Colonic mucosa (tissue), 4 donors: ENCODE measurements around the gene DDAH1. TPM values are rescaled to one million over a fixed set of nuclear protein-coding genes. Genes with fewer than 3 reads are reported as not detected.
A peak's percentile ranks its signal among the peaks of the same experiment; 100 is the strongest.

ENCODE experiments used
- DNase-seq: peaks from one replicate; pipeline ENCODE4 v3.0.0-alpha.2; 2020
- H3K27ac ChIP-seq: fragments of 200-600 bp; one replicate; pipeline ENCODE4 v1.8.0; 2021
- H3K27me3 ChIP-seq: fragments of 200-600 bp; one replicate; pipeline ENCODE4 v1.8.0; 2021
- H3K36me3 ChIP-seq: fragments of 200-600 bp; one replicate; pipeline ENCODE4 v1.8.0; 2021
- H3K4me1 ChIP-seq: fragments of 200-600 bp; one replicate; pipeline ENCODE4 v1.8.0; 2021; ENCODE audit warnings: mild to moderate bottlenecking
- H3K4me3 ChIP-seq: fragments of 200-600 bp; one replicate; pipeline ENCODE4 v1.8.0; 2021
- H3K9ac ChIP-seq, 2 donors: one replicate each; pipeline ENCODE4 v1.7.0; 2013; ENCODE audit warnings: control low read depth in 2 of 2, low read depth in 2 of 2, low read length in 2 of 2
- H3K9me3 ChIP-seq: fragments of 200-600 bp; one replicate; pipeline ENCODE4 v1.8.0; 2021
- intact Hi-C: fragments of 100-400 bp; cut with DNase I; formaldehyde crosslinking; loops from one replicate; pipeline ENCODE4 v1.14.1; 2022
- total RNA-seq, 2 donors: library from RNA; stranded (reverse); fragmentation: NEBNext Ultra II Directional in 1 of 2; extraction: Animal tissue kit (Norgen Biotek cat#: 25700) in 1 of 2; gene quantifications; one replicate each; pipeline ENCODE4 v1.2.1, GENCODE V29; 2021
- TF ChIP-seq, protein P1 (sequence below): fragments of 200-600 bp; IDR thresholded peaks from one replicate; pipeline ENCODE4 v1.8.0; 2022; ENCODE audit warnings: antibody characterized with exemption, mild to moderate bottlenecking
- donor health status: healthy.
- donor health status: DM: no; HTN: no; CAD: no.
- donor health status: DM: no; HTN: no; CAD: no.

DDAH1 gene
- total RNA-seq, 2 donors from 2014 or later = 130 to 144 TPM

DNA sequence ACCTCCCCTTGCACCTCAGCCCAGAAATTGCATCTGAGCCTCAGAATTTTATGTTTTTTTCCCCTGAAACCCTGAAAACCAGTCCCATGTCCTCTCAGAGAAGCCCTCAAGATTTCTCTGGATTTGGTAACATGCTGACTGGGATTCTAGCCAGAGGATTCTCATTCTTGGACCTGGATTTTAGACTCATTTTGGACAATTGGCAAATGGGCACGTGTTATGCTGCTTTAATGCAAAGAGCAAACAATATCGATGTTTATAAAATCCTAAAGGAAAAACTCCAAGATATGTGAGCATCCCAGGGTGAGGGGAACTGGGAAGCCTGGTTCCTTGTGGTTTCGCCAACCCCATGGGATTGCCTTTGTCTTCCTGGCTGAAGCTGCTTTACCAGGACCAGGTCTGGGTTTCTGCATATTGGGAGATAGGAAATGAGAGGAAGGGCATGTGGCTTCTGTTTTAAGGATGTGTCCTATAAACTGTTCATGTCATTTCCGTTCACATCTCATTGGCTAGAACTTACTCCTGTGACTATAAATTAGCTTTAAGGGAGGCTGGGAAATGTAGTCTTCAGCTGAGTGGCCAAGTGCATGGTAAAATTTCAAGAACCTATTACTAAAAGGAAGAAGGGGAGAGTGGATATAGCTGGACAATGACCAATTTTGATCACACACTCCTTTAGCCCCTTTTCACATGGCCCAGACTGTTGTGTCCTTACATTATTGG, 161.4 kb downstream of the DDAH1 start:
- Histone ChIP-seq H3K27me3 (no peaks in the 10 kb centered on the region), H3K9me3 (no peaks in the 10 kb centered on the region), H3K27ac (no peak overlapping the region), H3K36me3 (no peaks in the 10 kb centered on the region), H3K4me1 (peaks cover under 1% of the 10 kb centered on the region), H3K4me3 (no peak overlapping the region), H3K9ac (no peak overlapping the region)
- TF ChIP-seq, protein P1, sequence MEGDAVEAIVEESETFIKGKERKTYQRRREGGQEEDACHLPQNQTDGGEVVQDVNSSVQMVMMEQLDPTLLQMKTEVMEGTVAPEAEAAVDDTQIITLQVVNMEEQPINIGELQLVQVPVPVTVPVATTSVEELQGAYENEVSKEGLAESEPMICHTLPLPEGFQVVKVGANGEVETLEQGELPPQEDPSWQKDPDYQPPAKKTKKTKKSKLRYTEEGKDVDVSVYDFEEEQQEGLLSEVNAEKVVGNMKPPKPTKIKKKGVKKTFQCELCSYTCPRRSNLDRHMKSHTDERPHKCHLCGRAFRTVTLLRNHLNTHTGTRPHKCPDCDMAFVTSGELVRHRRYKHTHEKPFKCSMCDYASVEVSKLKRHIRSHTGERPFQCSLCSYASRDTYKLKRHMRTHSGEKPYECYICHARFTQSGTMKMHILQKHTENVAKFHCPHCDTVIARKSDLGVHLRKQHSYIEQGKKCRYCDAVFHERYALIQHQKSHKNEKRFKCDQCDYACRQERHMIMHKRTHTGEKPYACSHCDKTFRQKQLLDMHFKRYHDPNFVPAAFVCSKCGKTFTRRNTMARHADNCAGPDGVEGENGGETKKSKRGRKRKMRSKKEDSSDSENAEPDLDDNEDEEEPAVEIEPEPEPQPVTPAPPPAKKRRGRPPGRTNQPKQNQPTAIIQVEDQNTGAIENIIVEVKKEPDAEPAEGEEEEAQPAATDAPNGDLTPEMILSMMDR = no peak
- intact Hi-C loops = no loop called here
- no peak for DNase-seq

DNA sequence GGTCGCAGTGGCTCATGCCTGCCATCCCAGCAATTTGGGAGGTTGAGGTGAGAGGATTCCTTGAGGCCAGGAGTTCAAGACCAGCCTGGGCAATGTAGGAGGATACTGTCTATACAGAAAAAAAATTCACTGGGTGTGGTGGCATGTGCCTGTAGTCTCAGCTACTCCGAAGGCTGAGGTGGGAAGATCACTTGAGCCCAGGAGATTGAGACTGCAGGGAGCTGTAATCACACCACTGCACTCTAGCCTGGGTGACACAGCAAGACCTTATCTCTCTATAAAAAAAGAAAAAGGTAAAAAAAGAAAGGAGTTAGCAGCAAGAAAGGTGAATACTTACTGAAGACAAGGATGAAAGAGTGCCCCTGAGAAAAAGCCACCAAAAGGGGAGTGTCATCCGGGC, 164.8 kb downstream of the DDAH1 start:
- Histone ChIP-seq H3K27me3 (no peaks in the 10 kb centered on the region), H3K4me1 (peaks cover 6% of the 10 kb centered on the region), H3K9me3 (no peaks in the 10 kb centered on the region), H3K27ac (no peak overlapping the region), H3K4me3 (no peak overlapping the region), H3K36me3 (no peaks in the 10 kb centered on the region), H3K9ac (no peak overlapping the region)
- TF ChIP-seq, protein P1 = no peak
- no peak for DNase-seq
- intact Hi-C loops = no loop called here

DNA sequence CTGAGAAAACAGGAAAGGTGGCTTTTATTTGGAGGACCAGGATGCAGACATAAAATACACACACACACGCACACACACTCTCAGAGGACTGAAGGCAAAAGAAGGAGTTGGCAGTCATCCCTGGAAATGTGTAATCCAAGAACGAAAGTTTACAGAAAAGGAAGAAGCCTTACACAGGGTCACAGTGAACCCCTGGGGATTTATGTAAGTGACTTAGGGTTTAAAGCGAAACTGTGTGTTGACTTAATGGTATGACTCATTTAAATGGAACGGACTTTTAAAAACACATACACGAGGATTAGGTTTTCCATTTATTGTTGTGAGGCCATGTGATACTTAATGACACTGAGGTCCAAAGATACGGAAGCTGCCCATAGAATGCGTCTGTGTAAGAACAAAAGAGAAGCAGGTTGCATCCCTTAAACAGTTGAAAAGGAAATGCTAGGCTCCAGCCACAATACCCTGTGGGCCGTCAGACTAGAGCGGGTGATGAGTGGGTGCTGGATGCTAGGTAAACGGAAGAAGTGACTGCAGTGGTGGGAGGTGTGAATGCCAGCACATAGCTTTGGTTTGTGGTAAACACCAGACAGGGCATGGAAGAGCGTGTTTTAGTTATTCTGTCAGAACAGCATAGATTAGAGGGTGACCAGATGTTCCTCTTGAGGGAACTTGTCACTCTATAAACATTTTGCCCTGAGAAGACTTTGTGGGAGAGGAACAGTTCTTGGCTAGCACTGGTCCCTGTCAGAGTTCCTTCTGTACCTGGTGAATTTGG, 166.9 kb downstream of the DDAH1 start:
- peak overlapping the region in 1 of 2 donors; percentile 16 for H3K9ac ChIP-seq
- TF ChIP-seq, protein P1 = no peak
- peaks cover 6% of the 10 kb centered on the region for H3K4me1 ChIP-seq
- H3K27me3 ChIP-seq = no peaks in the 10 kb centered on the region
- H3K27ac ChIP-seq = peak overlapping the region; percentile 66
- H3K4me3 ChIP-seq = no peak overlapping the region
- intact Hi-C loops = no loop called here
- no peaks in the 10 kb centered on the region for H3K9me3 ChIP-seq
- peak; percentile 67 for DNase-seq
- H3K36me3 ChIP-seq = no peaks in the 10 kb centered on the region

DNA sequence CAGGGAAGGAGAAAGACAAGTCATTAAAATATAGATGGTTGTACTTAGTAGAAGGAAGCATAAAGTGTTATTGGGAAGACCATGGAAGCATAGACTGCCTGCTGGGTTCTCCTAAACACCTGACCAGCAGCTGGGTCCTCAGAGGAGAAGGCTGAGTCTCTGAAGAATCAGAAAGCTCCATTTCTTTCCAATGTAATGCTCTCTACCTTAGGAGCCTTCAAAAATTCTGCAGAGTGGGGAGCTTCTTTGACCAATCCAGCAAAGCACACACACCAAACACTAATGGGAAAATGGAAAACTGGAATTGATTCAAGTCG, 167.5 kb downstream of the DDAH1 start:
- H3K27me3 ChIP-seq = no peaks in the 10 kb centered on the region
- no peak overlapping the region for H3K4me3 ChIP-seq
- no peak overlapping the region for H3K9ac ChIP-seq
- H3K9me3 ChIP-seq = no peaks in the 10 kb centered on the region
- H3K4me1 ChIP-seq = peaks cover 6% of the 10 kb centered on the region
- peak overlapping the region; percentile 66 for H3K27ac ChIP-seq
- TF ChIP-seq, protein P1 = no peak
- no peaks in the 10 kb centered on the region for H3K36me3 ChIP-seq
- intact Hi-C loops = no loop called here
- no peak for DNase-seq

DNA sequence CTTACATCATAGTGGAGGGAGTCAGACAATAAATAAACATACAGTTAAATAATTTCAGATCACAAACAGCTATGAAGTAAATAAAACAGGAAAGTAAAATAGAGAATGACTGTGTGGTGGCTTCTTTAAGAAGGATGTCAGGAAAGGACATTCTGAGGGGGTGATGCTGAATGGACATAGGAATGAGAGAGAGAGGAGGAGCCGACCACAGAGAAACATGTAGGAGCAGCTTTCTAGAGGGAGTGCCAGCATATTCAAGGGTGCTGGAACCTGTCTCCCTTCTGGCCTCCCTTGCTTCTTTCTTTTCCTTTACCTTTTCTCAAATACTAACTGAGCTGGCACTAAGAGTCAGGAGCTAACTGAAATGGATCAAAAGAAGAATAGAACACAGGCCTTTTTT, 168.0 kb downstream of the DDAH1 start:
- no peaks in the 10 kb centered on the region for H3K9me3 ChIP-seq
- H3K4me3 ChIP-seq = no peak overlapping the region
- intact Hi-C loops = no loop called here
- TF ChIP-seq, protein P1 = no peak
- no peaks in the 10 kb centered on the region for H3K27me3 ChIP-seq
- H3K9ac ChIP-seq = no peak overlapping the region
- peaks cover 6% of the 10 kb centered on the region for H3K4me1 ChIP-seq
- H3K27ac ChIP-seq = no peak overlapping the region
- no peaks in the 10 kb centered on the region for H3K36me3 ChIP-seq
- DNase-seq = no peak
